GOT3 (cell line): ENCODE results near the gene SDCBP2.

ENCODE experiments used
- DNase-seq: peaks from one replicate; lab custom pipeline; 2025; ENCODE audit warnings: mixed read lengths; lab: John Stamatoyannopoulos, UW

The SDCBP2 gene

DNA sequence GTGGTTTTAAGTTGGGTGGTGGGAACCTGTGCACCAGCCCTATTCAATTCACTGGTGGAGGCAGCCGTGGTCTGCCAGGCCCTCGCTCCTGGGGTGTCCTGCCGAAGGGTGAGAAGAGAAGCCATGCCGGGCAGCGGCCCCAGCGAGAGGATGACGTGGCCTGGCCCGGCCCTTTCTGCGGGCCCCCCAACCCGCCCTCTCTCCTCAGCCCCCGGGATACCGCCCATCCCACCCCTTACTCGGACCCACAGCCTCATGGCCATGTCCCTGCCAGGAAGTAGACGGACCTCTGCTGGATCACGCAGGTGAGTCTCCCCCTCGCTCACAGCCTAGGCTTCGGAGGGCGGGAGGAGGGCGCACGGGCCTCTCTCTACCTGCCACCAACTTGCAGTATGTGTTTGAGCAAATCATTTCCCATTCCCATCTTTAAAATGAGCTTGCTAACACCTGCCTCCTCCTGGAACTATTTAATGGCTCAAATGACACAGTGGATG lies 32.8 kb downstream of the SDCBP2 start:
- DNase-seq, result no peak

GRCh38 chr20:1295276-1295930 lies 33.5 kb downstream of the SDCBP2 start:
- no peak for DNase-seq

DNA sequence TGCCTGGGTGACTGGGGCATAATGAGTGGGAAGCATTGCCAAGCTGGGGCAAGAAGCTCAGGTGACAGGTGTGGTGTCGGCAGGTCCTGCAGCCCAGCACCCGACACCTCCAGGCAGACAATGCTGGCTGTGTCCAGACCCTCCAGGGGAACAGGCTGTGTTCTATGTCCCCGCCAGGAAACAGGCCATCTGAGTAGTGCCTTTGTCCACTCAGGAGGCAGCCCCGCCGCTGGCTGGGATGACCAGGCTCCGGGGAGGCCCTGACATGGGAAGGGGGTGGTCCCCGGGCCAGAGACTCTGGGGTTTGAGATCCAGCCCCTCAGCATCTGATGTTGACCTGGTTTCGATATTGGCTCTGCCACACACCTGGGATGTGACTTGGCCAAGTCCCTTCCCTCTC lies 34.4 kb downstream of the SDCBP2 start:
- no peak for DNase-seq

DNA sequence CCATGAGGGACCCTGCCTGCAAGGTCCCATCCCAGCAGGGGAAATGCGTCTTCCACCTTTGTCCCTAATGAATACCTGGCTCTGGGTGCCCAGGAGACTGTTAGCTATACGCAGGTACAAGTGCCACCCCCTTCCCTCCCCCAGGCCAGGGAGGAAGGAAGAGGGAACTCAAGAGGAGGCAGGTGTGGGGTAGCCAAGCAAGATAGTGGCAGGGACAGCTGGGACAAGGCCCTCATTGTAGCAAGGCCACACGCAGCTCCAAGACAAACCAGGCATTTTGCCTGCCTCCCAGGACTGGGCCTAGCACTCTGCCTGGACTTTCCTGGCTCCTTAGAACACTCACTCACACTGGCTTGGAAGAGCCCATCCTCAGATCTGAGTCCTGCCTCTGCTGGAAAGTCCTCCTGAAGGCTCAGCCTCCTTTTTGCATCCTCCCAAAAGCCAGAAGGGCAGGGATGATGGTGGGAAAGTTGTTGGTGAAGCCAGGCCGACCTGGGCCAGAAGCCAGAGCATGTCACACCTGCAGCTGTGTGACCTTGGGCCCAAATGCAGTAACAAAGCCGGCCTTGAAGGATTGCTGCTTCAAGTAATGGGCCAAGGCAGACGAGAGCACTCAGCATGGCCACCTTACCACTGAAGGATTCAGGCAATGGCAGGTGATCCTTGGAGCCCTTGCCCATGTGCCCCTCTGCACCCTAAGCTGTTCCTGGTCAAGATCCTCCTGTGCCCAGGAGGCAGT lies 35.1 kb downstream of the SDCBP2 start:
- DNase-seq, result no peak

- DNase-seq, result no peak
Measured at GRCh38 chr20:1292620-1293019, 36.3 kb downstream of the SDCBP2 start.

DNA sequence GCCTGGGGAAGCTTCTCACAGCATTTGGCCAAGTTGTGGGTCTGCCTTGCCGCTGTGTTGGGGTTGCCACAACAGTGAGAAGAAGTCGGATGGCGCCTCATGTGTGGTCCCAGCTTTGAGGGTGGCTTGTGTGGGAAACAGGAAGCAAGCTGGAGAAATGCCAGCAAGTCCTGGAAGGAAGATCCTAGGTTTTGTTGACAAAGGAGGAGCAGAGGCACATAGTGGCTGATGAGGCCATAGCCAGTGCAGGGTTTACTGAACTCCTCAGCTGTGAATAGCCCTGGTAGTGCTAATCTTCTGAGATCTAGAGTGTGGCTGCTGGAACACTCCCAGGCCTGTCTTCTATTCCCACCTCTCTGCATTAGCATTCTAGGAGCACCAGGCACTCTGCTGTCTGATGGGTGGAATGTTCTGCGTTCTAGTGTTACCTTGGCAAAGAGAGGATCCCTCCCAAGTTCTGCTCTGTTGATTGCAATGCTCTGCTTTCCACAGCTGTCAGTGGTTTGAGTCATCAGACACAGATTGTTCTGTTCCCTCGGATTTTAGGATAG lies 37.7 kb downstream of the SDCBP2 start:
- no peak for DNase-seq

DNA sequence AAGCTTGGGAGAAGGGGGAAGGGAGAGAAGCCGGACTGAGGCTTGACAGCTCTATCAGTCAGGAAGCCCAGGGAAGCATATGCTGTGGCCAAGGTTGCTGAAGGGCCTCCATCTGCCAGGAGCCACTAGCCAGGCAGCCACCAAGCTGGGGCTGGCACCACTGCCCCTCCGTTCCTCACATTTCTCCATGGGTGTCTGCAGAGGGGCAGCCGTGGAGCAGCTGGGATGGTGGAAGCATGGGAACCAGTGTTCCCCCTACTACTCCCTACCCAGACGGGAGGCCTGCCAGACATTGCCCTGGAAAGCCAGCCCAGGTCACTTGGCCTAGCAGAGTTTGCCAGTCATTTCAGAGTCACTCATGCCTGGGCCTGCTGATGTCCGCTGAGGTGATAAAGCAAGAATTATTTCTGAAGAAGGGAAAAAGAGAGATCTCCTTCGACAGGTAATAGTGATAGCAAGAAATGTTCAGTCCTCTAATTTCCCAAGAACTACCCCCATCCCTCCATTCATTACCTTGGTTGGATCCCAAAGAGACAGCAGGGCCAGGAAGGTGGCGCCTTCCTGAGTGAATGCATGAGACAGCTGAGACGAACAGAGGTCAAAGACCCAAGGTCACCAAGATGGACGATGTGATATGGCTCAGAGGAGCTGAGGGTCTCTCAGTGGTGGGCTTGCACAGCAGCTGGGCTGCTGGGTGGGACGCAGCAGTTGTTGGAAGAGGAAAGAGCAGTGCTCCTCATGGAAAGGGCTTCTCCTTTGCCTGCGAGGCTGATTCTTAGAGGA lies 41.0 kb downstream of the SDCBP2 start:
- no peak for DNase-seq

- DNase-seq, result no peak
Measured at GRCh38 chr20:1287306-1287705, 41.6 kb downstream of the SDCBP2 start.

DNA sequence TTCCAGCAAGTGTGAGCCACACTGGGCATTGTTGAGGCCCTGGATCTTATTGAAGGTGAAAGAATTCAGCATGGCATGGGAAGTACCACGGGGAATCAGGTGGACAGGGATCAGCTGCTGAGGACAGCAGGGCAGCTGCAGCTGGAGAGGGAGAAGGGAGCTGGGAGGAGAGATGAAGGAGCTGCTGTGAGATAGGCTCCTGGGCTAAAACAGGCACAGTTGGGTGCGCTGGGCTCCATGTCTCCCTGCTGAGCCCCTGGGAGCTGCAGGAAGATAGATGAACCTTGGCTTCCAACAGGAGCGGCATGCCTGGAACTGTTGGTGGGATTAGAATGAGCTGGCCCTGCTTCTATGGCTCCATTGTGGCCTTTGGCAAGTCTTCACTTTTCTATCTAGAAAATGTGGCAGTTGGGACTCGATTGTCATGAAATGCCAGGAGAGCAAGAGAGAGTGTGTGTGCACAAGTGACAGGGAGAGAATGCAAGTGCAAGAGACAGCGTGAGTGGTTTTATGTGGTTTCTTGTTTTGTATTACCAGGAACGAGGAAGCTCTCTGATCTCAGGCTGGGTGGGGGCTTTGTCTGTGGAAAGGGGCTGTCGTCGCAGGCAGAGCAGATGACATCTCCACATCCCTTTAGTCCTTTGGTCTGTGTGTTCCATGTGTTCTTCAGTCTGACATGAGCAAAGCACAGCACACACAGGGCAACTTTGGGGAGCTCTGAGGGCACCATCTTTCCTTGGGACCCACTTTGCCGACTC lies 42.5 kb downstream of the SDCBP2 start:
- DNase-seq, result no peak

DNA sequence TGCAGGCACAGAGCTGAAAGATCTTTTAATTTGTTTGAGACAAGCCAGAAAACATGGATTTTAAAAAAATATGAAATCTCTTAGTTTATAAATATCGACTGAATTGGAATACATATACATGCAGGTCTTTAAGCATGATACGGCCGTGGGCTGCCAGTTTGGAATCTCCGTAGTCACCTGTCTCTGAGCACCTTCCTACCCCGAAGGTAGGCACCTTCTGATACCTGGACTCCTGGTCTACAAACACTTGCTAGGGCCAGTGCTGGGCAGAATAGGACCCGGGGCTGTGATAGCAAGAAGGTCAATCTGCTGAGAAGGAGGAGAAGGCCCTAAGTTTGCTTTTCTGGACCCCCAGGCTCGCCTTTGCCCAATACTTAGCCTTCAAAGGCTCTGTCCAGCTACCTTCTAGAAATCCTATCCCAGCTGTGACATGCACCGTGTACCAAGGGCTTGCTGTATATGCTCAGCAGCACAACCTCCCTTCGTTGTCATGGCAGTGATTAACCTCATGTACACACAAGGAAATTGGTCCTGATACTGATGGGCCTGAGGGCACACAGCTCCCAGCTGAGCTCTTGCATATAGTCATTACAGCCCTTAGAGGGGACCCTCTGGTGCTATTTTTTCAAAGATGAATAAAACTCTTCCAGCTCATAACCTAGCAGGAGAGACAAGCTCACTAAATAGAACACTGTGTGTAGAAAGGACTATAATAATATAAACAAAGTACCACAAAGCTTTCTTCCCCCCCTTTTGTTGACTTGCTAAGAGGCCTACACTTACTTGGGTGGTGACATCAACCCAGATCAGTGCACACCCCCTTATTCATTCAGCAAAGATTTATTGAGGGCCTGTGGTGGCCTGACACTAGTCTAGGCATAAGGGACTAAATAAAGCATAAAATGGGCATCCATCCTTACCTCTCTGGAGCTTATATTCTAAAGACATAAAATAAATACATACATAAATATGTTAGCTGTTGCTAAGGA lies 45.1 kb downstream of the SDCBP2 start:
- no peak for DNase-seq

- DNase-seq, result no peak
Measured at GRCh38 chr20:1282966-1283365, 46.0 kb downstream of the SDCBP2 start.

GRCh38 chr20:1281279-1282057 lies 47.5 kb downstream of the SDCBP2 start:
- DNase-seq, result no peak

GRCh38 chr20:1280195-1281102 lies 48.5 kb downstream of the SDCBP2 start:
- no peak for DNase-seq

- no peak for DNase-seq
Measured at GRCh38 chr20:1278993-1279392, 49.9 kb downstream of the SDCBP2 start.

DNA sequence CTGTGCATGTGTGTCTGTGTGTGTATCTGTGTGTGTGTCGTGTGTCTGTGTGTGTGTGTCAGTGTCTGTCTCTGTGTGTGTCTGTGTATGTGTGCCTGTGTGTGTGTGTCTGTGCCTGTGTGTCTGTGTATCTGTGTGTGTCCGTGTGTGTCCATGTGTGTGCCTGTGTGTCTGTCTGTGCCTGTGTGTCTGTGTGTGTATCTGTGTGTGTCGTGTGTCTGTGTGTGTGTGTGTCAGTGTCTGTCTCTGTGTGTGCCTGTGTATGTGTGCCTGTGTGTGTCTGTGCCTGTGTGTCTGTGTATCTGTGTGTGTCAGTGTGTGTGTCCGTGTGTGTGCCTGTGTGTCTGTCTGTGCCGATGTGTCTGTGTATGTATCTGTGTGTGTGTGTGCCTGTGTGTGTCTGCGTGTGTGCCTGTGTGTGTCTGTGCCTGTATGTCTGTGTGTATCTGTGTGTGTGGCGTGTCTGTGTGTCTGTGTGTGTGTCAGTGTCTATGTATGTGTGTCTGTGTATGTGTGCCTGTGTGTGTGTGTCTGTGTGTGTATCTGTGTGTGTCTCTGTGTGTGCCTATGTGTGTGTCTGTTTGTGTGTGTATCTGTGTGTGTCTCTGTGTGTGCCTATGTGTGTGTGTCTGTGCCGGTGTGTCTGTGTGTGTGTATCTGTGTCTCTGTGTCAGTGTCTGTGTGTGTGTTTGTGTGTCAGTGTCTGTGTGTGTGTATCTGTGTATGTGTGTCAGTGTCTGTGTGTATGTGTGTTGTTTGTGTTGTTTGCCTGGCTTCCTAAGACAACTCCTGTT lies 51.2 kb downstream of the SDCBP2 start:
- DNase-seq, result no peak

DNA sequence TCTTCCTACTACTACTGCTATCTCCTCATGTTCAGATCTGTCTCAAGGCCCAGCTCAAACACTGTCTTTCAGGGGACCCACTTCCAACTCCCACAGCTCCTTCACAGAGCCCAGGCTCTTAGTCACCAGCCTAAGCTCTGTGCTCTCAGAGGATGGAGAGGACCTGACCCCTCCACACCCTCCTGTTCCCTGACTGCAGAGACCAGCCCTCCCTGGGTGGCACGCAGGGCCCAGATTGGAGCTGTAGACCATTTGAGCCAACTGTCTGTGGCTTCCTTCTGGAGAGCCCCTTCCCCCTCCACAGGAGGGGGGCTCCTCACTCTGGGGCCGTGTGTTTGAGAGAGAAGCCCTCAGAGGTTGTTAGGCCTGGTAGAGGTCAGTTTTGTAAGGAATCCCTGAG lies 53.0 kb downstream of the SDCBP2 start:
- DNase-seq, result no peak

DNA sequence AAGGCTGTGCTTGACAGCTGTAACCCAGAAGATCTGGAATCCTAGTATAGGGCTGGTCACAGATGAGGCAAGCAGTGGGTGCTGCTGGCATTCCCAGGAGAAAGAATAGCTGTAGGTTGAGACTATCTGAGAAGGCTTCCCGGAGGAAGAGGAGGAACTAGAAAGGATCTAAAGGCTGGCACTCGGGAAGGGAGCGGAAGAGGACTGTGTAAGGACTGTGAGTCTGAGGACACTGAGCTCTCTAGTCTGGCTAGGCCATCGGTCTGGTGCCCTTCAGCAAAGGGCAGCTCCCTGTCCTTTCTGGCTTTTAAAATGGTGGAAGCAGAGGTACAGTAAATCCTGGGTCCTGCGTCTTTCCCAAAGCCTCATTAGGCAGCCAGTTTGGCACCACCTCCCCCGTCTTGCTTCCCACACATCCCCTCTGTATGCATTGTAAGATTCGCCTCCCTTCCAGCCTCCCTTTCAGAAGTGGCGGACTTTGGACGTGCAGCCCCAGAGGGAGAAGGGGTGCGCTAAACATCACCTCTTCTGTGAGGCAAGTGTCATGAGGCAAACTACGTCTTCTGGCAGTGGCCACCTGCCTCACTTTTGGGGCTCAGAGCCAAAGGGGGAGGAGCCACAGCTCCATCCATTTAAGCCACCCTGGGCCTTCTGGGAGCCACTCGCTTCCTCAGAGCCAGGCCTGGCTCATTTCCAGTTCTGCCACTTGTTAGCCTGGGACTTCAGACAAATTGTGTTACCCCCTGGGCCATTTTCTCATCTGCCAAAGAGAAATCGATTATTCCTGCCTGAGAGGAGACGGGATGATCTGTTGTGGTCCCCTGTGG lies 54.2 kb downstream of the SDCBP2 start:
- DNase-seq, result no peak
